DMS79 (cell line): ENCODE measurements around the gene RBM47.

Source experiments
- DNase-seq: peaks from one replicate; lab custom pipeline; 2025; lab: John Stamatoyannopoulos, UW

The RBM47 gene

DNA sequence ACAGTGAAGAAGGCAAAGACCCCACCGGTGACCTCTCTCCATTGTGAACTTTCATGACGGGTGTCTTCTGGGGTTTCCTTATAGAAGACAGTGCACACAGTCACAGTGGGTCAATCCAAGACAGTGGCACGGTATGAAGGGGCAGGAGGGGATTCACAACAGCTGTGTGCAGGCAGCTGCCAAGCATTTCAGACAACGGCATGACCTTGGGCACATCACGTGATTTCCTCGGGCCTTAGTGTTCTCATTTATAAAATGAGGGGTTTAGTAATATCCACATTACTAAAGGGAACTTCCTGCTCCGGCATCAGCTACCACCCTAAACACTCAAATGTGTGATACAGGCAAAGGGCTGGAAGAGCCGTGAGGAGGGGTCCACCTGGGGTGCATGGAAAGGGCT lies 42.9 kb downstream of the RBM47 start:
- no peak for DNase-seq

DNA sequence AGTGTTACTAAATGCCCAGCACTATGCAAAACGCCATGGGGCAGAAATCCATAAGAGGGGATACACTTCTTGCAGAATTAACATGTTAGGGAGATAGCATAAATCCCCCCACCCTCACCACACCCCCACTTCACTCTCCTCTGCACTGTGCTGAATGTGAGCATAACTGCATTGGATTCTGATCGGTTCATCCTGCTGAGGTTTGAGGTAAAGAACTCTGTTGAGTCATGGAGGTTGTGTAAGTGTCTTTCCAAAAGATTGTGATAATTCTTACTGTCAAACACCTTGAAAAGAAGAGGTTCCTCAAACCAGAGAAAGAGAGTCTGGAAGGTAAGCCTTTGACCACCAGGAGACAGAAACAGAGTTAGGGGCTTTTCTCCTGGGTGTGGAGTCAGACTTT lies 43.6 kb downstream of the RBM47 start:
- no peak for DNase-seq

DNA sequence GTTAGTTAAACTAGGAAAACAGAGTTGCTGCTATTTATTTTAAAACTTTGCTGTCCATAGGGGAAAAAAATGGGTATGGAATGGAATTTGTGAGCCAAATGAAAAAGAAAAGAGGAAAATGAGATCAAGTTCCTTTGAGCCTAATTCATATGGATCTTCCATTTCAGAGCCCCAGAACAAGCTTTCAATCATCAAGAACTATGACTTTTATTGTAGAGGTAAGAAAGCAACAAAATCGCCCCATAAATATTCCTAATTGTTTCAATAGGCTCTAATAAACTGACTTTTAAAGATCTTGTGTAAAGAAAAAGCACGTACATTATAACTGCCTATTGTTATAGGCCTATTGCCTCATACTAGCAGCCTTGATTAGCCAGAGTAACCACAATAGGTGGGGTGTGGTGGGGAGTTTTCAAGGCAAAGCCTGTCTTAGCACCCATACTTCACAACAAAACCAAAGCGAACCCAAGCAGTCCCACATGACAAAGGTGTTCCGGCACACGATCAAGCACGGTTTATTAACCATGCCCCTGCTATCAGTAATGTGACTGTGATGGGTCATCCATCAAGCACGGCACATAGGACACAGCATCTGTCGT lies 44.4 kb downstream of the RBM47 start:
- DNase-seq: no peak

DNA sequence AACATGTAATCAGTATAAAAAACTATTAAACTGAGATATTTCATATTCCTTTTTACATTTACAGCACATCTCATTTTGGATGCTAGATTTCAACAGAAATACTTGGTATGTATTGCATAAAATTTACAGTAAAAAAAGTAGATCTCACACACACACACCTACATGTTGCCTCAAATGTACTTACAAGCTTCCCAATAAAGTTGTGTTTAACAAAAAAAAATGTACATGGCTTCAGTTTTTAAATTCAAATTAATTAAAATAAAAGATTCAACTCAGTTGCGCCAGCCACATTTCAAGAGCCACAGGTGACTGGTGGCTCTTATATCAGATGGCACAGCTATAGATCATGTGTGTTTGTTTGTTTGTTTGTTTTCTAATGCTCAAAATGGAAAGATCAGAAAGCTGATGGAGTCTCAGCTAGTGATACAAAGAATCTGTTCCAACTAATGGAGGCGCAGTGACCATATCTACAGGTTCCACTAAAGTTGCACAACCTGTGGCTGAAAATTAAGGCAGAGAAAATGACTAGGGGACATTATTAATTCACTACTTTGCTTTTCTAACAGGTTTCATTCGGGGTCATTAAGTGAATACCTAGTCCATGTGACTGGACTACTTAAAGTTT lies 45.0 kb downstream of the RBM47 start:
- no peak for DNase-seq

DNA sequence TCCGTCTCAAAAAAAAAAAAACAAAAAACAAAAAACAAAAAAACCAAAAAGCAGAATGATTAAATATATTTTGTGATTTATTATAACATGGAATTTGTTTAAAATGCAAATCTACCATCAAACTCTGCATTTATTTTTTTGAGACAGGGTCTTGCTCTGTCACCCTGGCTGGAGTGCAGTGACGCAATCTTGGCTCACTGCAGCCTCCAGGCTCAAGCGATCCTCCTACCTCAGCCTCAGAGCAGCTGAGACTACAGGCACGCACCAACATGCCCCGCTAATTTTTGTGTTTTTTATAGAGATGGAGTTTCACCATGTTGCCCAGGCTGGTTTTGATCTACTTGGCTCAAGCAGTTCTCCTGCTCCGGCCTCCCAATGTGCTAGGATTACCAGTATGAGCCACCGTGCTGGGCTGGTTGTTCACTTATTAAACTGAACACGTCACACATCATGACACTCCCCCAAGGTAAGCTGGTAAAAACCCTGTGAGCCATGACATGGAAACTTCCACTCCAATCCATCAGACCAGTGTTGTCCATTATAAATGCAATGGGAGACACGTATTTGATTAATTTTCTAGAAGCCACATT lies 45.7 kb downstream of the RBM47 start:
- DNase-seq: no peak

DNA sequence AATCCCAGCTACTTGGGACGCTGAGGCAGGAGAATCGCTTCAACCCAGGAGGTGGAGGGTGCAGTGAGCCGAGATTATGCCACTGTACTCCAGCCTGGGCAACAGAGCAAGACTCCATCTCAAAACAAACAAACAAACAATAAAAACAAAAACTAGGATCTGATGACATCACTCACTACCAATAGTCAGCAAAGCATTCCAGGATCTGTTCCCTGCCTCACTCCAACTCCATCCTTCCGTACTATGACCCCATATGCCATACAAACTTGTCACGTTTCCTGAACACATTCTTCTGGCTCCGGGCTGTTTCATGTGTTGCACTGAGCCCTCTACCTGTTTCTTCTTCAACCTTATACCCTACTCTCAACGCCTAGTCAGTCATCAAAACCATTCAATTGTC lies 47.3 kb downstream of the RBM47 start:
- DNase-seq: no peak

DNA sequence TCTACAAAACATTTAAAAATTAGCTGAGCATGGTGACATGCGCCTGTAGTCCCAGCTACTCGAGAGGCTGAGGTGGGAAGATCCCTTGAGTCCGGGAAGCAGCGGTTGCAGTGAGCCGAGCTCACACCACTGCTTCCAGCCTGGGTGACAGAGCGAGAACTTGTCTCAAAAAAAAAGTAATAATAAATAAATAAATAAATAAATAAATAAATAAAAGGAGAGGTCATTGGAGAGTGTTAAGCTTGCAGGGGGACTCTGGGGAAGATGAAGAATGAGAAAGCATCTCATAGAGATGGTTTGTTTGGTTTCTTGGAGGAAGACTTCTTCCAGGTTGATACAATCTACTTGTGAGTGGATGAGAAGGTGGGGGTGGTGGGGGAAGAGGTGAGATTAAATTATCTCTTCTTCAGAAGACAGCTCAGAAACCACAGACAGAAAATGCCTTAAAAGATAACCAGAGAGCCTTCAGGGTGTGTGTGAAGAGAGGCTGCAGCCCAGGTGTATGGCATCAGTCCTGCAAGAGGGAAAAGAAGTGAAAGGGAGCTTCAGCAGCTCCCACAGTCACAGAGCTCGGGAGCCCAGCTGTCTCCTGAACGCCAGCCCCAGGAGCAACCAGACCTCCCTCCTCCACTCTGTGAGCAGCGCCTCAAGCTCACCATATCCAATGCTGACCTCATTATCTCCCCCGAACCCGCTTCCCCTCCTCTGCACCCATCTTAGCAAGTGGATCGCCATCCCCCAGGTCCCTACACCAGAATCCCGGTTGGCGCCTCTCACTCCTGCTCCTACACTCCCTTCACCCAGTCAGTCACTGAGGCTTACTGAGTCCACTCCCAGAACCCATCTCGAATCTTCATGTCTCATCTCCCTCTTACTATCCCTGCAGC lies 48.2 kb downstream of the RBM47 start:
- DNase-seq: no peak

DNA sequence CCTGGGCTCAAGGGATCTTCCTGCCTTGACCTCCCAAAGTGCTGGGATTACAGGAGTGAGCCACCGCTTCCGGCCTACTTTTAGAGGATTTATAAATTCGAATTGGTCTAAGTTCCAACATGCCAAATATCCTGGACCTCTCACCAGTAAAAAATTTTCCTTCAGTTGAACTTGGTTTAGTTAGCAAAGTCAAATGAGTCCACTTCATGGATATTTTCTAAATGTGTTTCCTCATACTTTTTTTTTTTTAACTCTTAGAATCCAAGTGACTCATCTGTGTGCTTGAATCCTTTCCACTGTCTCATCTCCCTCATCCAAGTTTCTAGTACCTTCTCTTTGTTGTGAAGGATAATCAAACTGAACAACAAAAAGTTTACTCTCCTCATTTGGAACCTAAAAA lies 49.7 kb downstream of the RBM47 start:
- no peak for DNase-seq

- DNase-seq: no peak
Measured at GRCh38 chr4:40577588-40578253, 51.9 kb downstream of the RBM47 start.

DNA sequence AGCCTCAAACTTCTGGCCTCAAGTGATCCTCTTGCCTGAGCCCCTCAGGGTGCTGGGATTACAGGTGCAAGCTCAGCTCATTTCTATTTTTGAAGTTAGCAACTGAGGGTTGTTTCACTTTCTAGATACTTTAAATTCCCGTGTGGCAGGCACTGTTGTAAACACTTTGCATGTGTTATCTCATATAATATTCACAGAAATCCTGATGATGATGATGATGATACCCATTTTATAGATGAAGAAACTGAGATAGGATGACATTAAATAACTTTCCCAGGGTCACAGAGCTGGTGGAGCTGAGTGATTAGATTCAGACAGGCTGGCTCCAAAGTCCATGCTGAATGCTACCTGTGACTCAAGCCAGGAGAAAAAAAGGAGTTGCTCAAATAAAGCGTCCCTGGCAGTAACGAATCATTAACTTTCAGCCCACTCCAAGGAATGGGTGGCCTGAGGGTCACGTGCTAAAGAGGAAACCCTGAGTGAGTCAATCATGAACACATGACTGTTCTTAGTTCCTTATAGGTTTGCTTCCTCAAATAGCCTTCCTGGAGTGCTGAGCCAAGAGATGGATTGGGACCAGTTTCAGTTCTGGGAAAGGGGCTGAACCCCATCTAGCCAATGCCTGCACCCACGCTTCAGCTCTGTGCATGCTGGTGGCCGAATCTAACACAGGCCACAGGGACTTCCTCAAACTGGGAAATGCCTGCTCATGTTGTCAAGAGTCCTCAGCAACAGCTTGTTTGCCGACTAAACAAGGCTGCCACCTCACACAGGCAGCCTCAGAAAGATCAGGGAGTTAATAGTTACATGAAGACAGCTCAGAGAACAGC lies 52.8 kb downstream of the RBM47 start:
- peak; percentile 84 for DNase-seq

DNA sequence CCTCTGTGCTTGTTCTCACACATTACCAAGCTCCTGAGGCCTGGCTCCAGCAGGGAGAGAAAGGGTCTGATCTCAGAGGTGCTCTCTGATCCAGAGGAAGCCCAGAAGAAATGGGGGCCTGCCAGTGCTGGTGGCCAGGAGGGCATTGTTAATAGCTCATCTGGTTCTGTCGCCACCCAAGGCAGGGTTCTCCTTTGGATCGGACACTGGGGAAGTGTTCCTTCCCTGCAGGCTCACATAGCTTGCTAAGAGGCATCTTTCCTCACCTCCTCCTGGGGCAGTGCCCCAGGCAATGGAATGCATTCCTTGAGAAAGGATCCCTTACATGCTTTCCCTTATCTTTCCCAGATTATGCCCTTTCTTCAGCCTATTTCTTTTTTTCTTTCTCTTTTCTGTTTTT lies 53.8 kb downstream of the RBM47 start:
- DNase-seq: no peak

DNA sequence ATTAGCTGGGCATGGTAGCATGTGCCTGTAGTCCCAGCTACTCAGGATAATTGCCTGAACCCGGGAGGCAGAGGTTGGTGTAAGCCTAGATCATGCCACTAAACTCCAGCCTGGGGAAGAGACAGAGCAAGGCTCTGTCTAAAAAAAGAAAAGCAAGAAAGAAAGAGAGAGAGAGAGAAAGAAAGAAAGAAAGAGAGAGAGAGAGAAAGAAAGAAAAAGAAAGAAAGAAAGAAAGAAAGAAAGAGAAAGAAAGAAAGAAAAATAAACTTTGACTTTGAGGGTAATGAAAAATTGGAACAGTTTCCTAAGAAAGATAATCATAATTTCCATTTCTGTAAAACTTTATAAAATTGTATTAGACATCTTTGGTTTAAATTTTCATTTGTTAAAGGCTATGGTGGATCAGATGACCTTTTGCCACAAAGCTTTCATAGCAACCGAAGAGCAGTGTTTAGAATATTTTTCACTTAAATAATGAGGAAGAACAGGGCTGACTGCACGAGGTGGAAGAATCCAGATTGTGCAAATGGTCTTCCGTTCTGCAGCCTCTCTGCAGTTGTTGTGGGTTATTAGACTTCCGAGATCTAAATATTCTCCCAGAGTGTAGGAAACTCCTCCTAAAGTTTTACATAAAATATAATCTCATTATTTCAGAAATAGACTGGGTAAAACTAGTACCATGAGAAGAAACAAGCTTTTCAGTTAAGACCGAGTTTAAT lies 55.9 kb downstream of the RBM47 start:
- DNase-seq: no peak

DNA sequence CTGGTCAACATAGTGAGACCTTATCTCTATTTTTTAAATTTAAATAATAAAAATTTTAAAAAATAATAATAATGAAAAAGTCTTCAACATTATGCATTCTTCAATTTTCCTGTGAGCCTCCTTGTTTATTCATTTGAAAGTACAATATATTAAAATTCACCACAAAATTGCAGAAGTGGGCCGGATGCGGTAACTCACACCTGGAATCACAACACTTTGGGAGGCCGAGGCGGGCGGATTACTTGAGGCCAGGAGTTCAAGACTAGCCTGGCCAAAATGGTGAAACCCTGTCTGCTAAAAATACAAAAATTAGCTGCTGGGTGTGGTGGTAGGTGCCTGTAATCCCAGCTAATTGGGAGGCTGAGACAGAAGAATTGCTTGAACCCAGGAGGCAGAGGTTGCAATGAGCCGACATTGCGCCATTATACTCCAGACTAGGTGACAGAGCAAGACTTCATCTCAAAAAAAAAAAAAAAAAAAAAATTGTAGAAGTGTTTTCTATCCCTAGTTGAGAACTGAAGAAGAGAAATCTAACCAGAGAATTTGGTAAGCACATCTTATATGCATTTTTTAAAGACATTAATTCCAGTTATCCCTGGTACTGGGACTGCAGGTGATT lies 56.9 kb downstream of the RBM47 start:
- DNase-seq: no peak

DNA sequence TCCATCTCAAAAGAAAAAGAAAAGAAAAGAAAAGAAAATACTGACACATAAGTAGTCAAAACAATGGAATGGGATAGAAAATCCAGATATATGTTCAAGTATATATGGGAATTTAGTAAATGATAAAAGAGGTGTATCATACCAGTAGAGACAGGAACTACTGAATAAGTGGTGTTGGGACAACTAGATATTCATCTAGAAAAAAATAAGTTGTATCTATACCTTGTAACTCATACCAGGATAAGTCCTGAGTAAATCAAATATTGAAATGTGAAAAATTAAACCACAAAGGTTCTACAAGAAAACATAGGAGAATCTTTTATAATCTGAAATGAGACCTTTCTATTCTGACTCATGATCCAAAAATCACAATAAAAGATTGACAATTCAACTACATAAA lies 58.5 kb downstream of the RBM47 start:
- DNase-seq: no peak

- DNase-seq: no peak
Measured at GRCh38 chr4:40570348-40571077, 59.2 kb downstream of the RBM47 start.

DNA sequence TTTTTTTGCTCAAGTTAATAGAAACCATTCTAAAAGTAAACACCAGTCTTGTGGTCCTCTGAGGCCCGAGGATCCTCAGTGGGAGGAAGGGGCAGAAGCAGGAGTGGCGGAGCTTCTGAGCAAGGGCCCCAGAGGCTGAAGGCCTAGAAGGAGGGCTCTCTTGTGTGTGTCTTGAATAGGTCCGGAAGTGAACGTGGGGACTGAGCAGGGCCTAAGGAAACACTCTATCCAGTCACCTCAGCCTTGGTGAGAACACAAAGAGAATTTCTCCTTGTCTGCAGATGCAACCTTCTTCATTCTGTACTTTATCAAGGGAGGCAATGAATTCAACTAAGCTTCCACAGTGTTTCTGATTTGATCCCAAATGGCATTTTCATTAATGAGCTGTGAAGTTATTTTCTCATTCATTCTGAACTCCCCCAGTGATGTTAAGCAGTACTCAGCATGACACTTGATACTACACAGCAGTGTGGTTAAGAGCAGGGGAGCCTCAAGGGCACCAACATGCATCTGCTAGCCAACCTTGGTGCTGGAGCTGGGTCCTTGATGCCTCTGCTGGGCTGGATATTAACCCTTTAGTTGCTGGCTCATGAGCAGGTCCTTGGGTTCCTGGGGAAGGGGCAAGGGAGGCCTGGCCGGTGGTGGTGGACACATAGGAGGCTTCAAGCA lies 64.7 kb downstream of the RBM47 start:
- DNase-seq: peak; percentile 72

GRCh38 chr4:40564004-40564403 lies 65.7 kb downstream of the RBM47 start:
- DNase-seq: no peak

DNA sequence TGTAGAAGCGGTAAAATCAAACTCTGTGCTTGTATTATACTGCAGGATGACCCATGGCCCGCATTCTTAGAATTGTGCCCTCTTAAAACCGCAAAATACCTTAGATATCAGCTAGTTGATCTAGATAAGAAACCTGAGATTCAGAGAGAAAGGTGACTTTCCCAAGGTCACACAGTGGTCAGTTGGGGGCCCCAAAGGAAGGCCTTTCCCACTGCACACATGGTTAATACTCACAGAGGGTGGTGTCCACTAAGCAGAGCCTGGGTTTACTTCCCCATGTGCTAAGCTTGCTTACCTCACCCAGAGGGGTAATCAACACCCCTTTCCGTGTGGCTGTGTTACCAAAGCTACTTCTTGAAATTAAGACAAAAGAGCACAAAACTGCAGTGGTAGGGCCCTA lies 66.3 kb downstream of the RBM47 start:
- DNase-seq: no peak

- DNase-seq: no peak
Measured at GRCh38 chr4:40562681-40563080, 67.0 kb downstream of the RBM47 start.
